NOMO-1 (cell line): Measurements from ENCODE around the gene ASIC5.
"Not testable (repeated sequence)": the region's sequence is repeated elsewhere in the genome, so short reads cannot be mapped to it uniquely, and the experiment has no call there.

Source experiments
- DNase-seq, 2 experiments: peaks; one replicate each; lab custom pipeline; 2025; ENCODE audit not compliant: unreplicated experiment in 2 of 2; lab: John Stamatoyannopoulos, UW

Gene ASIC5

GRCh38 chr4:155866177-155866576, at the start of gene ASIC5:
Gene ASIC5 (minus strand): TSS chr4:155866277. CDS start chr4:155866226, 51 bp downstream.
- DNase-seq, result no peak

- DNase-seq, result no peak
These were observed 48.7 kb upstream of the ASIC5 start for GRCh38 chr4:155914782-155915181.

GRCh38 chr4:155911905-155912304, 45.8 kb upstream of the ASIC5 start:
- DNase-seq, result no peak

- DNase-seq, result no peak
These were observed 43.6 kb upstream of the ASIC5 start for GRCh38 chr4:155909615-155910226.

GRCh38 chr4:155908187-155909139, 42.4 kb upstream of the ASIC5 start:
- peak in 1 of 2 experiments; percentile 4 for DNase-seq

- no peak for DNase-seq
These were observed 41.5 kb upstream of the ASIC5 start for GRCh38 chr4:155907556-155907955.

- DNase-seq, result no peak
These were observed 40.6 kb upstream of the ASIC5 start for GRCh38 chr4:155906554-155907247.

GRCh38 chr4:155904331-155904730, 38.3 kb upstream of the ASIC5 start:
- no peak for DNase-seq

GRCh38 chr4:155903453-155903852, 37.4 kb upstream of the ASIC5 start, which contains the start of gene TDO2:
Gene TDO2 (plus strand): TSS chr4:155903696. CDS start chr4:155903759, 63 bp downstream.
- no peak for DNase-seq

GRCh38 chr4:155901013-155901412, 34.9 kb upstream of the ASIC5 start:
- DNase-seq, result no peak

GRCh38 chr4:155900381-155900780, 34.3 kb upstream of the ASIC5 start:
- DNase-seq, result no peak

- DNase-seq, result no peak
These were observed 33.8 kb upstream of the ASIC5 start for GRCh38 chr4:155899891-155900290.

GRCh38 chr4:155898371-155898770, 32.3 kb upstream of the ASIC5 start:
- DNase-seq, result not testable (repeated sequence)

- DNase-seq, result no peak
These were observed 25.0 kb upstream of the ASIC5 start for GRCh38 chr4:155891058-155891457.

- no peak for DNase-seq
These were observed 23.9 kb upstream of the ASIC5 start for GRCh38 chr4:155889946-155890345.

GRCh38 chr4:155889031-155889793, 23.1 kb upstream of the ASIC5 start:
- DNase-seq, result peak; percentile 86 to 97

- no peak for DNase-seq
These were observed 21.9 kb upstream of the ASIC5 start for GRCh38 chr4:155887847-155888570.

GRCh38 chr4:155887045-155887444, 21.0 kb upstream of the ASIC5 start:
- DNase-seq, result no peak

GRCh38 chr4:155885666-155886065, 19.6 kb upstream of the ASIC5 start:
- DNase-seq, result no peak

- no peak for DNase-seq
These were observed 17.8 kb upstream of the ASIC5 start for GRCh38 chr4:155883895-155884294.
